HG02970 (cell line): ENCODE data around the gene CDC42EP1.
"Not testable (repeated sequence)": the region's sequence is repeated elsewhere in the genome, so short reads cannot be mapped to it uniquely, and the experiment has no call there.

Source experiments
- ATAC-seq: cut with Tn5 transposase; IDR thresholded peaks from one replicate; pipeline ENCODE4 v1.9.1; 2021; ENCODE audit warnings: mild to moderate bottlenecking, moderate library complexity, moderate number of reproducible peaks; ENCODE audit not compliant: unreplicated experiment, low FRiP score

The CDC42EP1 gene

DNA sequence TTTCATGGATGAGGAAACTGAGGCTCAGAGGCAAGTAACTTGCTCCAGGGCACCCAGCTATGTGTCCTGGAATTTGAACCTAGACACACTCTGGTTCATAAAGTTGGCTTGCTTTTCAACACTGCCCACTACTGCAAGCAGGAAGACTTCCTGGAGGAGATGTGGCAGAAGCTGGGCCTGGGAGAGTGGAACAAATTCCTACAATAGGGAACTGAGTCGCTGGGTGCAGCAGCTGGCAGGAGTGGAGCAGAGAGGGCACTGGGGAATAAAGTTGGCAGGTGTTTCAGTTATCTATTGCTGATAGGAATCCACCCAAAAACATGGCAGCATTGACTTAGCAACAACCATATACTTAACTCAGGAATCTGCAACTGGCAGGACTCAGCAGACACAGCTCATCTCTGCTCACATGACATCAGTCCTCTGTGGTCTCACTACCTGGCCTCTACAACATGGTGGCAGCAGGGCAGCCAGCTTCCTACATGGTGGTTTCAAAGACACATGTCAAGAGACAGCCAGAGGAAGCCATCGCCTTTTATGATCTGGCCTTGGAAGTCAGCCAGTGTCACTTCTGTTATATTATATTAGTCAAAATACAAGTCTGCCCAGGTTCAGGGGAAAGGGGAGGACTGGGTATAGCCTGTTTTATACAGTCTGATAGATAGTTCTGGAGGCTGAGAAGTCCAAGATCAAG, 30.5 kb upstream of the CDC42EP1 start:
- ATAC-seq = no peak

- no peak for ATAC-seq
These were observed 26.3 kb upstream of the CDC42EP1 start for GRCh38 chr22:37533995-37534394.

- ATAC-seq = no peak
These were observed 25.8 kb upstream of the CDC42EP1 start for GRCh38 chr22:37534445-37534844.

- ATAC-seq = no peak
These were observed 25.1 kb upstream of the CDC42EP1 start for GRCh38 chr22:37535159-37535558.

DNA sequence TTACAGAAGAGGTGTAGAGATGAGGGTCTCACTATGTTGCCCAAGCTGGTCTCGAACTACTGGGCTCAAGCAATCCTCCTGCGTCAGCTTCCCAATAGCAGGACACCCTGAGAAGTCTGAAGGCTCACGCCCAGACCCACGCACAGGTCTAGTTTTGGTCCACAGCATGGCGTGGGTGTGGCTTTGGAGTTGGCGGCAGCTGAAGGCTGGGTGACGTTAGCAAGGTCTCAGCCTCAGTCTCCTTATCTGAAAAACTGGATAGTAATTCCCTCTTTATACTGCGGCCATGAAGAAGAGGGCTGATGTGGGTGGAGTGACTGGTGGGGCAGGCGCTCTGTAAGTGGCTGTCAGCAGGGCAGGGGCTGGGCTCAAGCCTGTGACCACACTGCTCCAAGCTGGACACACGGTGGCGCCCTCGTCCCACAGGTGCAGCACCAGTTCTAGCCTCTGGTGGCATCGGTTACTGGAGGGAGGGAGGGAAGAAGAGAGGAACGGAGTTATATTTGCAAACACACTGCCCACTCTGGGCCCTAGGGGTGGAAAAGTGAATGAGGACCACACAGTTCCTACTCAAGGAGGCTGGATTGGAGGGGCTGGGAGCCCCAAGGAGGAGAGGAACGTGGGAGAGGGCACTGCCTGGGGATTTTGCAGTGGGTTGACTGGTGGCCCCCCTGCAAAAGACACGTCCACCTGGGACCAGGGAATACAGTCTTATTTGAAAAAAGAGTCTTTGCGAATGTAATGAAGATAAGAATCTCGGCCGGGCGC, 21.5 kb upstream of the CDC42EP1 start:
- no peak for ATAC-seq

GRCh38 chr22:37539790-37540189, 20.5 kb upstream of the CDC42EP1 start:
- ATAC-seq = not testable (repeated sequence)

DNA sequence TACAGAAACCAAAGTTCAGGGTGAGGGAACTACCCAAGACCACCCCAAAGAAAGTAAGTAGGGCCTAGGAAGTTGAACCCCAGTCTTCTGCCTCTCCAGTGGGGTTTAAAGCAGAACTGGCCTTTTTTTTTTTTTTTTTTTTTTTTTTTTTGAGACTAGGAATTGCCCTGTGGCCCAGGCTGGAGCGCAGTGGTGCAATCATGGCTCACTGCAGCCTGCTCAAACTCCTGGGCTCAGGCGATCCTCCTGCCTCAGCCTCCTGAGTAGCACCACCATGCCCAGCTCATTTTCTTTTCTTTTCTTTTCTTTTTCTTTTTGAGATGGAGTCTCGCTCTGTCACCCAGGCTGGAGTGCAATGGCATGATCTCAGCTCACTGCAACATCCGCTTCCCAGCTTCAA, 17.9 kb upstream of the CDC42EP1 start:
- not testable (repeated sequence) for ATAC-seq

DNA sequence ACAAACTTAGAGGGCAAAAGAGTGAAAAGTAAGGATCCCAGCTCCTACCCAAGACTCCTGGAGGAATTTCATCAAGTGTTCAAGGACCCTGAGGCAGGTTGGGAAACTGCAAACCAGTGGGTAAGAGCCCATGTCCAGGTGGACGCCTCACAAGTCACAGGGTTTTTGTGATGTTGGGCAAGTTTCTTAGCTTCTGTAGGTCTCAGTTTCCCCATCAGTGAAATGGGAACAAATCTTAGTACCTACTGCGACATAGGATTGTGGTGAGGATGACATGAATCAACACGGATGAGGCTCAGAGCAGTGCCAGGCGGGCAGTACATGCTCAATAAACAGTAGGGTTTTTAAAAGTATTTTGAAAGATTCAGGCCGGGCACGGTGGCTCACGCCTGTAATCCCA, 17.3 kb upstream of the CDC42EP1 start:
- ATAC-seq = no peak

DNA sequence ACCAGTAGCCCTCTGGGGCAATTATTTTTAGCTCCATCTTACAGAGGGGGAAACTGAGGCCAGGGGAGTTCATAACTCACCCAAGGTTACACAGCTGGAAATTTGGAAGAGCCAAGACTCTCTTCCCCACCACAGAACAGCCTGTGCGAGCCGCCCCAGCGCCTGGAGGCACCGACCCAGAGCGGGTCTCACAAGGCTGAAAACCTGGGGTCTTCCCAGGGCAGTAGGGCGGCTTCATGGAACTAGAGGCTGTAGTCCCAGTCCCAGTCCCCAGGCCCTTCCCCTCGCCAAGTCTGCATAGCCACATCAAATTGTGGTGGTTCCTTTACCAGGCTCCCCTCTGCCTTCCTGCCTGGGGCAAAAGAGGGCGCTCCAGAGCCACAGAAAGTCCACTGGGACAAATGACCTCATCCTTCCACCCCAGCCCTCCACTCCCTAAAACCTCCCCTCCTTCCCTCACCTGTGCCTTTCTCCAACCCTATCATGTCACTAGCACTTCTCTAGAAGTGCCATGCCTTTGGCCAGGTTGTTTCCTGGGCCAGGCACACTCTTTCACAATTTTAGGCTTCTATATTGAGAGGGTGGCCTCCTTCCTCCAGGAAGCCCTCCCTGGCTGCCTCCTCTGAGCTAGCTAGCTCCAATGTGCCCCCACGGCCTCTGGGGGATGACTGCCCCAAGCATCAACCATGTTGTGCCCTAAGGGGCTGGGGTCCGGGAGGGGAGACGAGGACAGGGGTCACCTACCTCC, 15.2 kb upstream of the CDC42EP1 start:
- ATAC-seq = no peak

DNA sequence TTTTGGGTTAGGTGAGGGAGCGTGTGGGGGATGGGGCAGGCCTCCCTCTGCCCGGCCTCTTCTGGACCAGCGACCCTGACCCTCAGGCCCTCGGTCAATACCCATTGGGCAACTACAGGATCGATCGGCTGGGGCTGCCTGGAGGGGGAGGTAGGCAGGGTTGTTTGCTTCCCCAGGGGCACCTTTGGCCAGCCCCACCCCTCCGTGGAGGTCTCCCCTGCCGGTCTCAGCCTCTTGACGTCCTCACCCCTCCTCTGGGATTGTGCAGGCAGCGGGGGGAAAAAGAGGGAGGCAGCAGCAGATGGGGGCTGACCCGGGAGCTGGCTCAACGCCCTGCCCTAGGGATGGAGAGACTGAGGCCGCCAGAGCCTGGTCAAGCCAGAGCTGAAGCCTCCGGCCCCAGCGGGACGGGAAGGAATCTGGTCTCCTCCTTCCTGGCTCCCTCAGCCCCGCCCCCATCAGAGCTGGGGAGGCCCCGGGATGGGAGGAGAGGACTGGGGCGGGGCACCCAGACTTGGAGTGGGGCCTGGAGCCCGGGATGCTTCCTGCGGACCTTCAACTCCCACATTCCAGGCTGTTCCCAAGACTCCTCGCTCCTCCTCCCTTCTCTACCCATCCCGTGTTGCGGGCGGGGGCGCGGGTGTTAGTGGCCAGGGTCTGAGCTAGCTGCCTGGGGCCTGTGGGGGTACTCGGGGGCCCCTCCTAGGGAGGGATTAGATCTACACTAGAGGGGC, 14.4 kb upstream of the CDC42EP1 start:
- ATAC-seq = no peak

- ATAC-seq = no peak
These were observed 13.6 kb upstream of the CDC42EP1 start for GRCh38 chr22:37546437-37547250.

DNA sequence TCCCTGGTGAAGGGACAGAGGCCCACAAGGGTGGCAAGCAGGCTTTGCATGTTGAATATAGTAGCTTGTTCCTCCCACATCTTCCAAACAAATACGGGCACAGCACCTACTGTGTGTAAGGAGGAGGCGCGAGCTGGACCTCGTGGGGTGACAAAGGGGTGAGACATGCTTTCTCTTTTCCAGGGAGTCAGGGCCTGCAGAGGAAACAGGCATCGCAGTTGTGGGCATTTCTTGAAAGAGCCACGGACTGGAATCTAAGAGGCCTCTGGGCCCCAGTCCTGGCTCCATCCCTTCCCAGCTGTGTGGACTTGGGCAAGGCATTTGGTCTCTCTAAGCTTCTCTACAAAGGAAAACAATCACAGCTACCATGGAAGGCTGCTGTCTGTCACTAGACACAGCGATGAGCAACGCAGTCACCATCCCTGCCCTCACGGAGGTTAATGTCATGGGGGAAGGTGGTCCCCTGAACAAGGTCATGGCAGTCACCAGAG, 13.0 kb upstream of the CDC42EP1 start:
- no peak for ATAC-seq

GRCh38 chr22:37549704-37550059, 10.6 kb upstream of the CDC42EP1 start:
- no peak for ATAC-seq

DNA sequence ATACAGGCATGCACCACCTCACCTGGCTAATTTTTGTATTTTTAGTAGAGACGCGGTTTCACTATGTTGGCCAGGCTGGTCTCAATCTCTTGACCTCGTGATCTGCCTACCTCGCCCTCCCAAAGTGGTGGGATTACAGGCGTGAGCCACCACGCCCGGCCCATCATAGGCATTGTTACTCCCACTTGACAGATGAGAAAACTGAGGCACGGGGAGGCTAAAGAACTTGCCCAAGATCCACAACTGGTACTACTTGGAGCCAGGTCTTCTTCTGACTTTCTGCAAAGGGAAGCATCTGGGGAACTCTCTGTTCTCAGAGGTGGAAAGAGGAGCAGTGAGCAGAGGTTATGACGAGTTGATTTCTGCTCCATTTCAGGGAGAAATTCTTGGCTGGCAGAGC, 9.4 kb upstream of the CDC42EP1 start:
- ATAC-seq = not testable (repeated sequence)

- no peak for ATAC-seq
These were observed 8.3 kb upstream of the CDC42EP1 start for GRCh38 chr22:37551981-37552380.

DNA sequence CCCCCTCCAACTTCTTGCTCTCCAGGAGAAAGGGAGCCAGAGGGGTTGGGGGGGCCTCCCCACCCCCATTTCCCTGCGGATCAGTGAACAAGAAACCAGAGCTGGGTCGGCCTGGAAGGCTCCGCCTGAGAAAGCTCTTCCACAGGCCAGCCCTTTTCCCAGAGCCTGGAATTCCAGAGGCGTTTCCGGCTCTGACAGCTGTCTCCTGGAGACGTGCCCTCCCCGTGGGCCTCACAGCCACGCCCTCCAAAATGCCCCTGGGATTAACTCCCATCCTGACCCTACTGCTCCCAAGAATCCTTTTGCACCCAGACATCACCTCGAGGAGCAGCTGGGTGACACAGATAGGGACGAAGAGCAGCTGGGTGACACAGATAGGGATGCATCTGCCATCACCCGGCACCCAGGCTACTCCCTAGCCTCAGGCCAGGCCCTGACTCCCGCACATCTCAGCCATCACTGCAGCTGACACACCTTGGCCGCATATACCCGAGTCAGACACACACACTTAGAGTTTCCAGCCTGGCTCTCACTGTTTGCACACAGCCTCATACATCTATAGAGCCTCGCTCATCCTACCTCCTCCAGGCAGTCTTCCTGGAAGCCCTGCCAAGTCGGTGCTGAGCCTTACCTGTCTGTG, 7.6 kb upstream of the CDC42EP1 start:
- no peak for ATAC-seq

DNA sequence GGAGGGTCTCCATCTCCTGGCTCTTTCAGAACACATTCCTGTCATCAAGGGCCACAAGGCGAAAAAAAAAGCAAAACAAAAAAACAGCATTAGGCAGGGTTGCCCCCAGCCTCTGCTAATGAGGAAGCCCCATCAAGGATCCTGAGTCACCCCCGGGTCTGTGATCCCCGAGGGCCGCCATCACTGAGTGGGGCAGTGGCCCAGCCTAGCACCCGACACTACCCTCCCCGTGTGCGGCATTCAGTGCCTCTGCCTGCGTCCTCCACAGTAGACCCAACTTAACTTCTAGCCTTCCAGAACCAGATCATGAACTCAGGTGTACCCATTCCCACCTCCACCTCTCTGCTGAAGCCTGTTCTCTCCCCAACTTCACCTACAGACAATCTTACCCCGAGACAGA, 6.6 kb upstream of the CDC42EP1 start:
- no peak for ATAC-seq

GRCh38 chr22:37555029-37555428, 5.3 kb upstream of the CDC42EP1 start:
- no peak for ATAC-seq

DNA sequence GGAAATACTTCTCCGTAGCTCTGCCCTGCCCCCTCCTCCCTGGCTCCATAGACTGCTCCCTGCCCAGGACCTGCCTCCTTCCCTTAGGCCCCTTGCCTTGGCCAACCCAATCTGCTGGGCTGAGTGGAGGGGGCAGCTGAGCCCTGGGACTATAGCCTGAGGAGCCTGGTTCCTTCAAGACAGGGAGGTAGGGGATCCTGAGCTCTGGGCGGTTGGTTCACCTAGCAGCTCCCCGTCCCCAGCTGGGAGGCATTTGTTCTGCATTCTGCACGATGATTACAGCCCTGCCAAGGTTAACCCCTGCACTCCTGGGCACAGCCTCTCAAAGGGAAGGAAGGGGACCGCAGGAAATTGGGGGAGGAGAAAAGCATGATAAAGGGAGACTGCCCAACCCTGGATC, 3.6 kb upstream of the CDC42EP1 start:
- no peak for ATAC-seq
